HG02642 (cell line): ENCODE results near the gene PRG3.
A peak's percentile ranks its signal among the peaks of the same experiment; 100 is the strongest.

Source experiments
- ATAC-seq: cut with Tn5 transposase; IDR thresholded peaks from one replicate; pipeline ENCODE4 v1.9.1; 2021; ENCODE audit warnings: mild to moderate bottlenecking; ENCODE audit not compliant: unreplicated experiment, poor library complexity

The PRG3 gene

GRCh38 chr11:57380975-57381374, at the start of gene PRG3:
Gene PRG3, minus strand, starts transcription at chr11:57381150. Its CDS starts 442 bp downstream, at chr11:57380708.
- ATAC-seq: no peak

GRCh38 chr11:57429946-57430345, 49.0 kb upstream of the PRG3 start:
- ATAC-seq: no peak

GRCh38 chr11:57428643-57429042, 47.7 kb upstream of the PRG3 start:
- ATAC-seq: no peak

- no peak for ATAC-seq
Measured at GRCh38 chr11:57427727-57428082, 46.8 kb upstream of the PRG3 start.

GRCh38 chr11:57426929-57427726, 46.2 kb upstream of the PRG3 start, which contains the start of gene SLC43A3:
Gene SLC43A3, minus strand, starts transcription at chr11:57427121. Its CDS starts 949 bp downstream, at chr11:57426172.
- peak; percentile 66 for ATAC-seq

GRCh38 chr11:57426439-57426928, 45.5 kb upstream of the PRG3 start:
- no peak for ATAC-seq

GRCh38 chr11:57425565-57426438, 44.9 kb upstream of the PRG3 start:
- no peak for ATAC-seq

GRCh38 chr11:57424792-57425564, 44.0 kb upstream of the PRG3 start:
- peak; percentile 91 for ATAC-seq

- ATAC-seq: no peak
Measured at GRCh38 chr11:57424137-57424791, 43.3 kb upstream of the PRG3 start.

GRCh38 chr11:57422669-57423068, 41.7 kb upstream of the PRG3 start:
- ATAC-seq: no peak

- no peak for ATAC-seq
Measured at GRCh38 chr11:57421805-57422204, 40.9 kb upstream of the PRG3 start.

GRCh38 chr11:57421066-57421465, 40.1 kb upstream of the PRG3 start:
- no peak for ATAC-seq

GRCh38 chr11:57419146-57419545, 38.2 kb upstream of the PRG3 start:
- ATAC-seq: no peak

- ATAC-seq: no peak
Measured at GRCh38 chr11:57418131-57418530, 37.2 kb upstream of the PRG3 start.

GRCh38 chr11:57417056-57417455, 36.1 kb upstream of the PRG3 start:
- ATAC-seq: no peak

- no peak for ATAC-seq
Measured at GRCh38 chr11:57416436-57416835, 35.5 kb upstream of the PRG3 start.

- peak; percentile 47 for ATAC-seq
Measured at GRCh38 chr11:57414612-57415212, 33.8 kb upstream of the PRG3 start.

GRCh38 chr11:57413681-57414080, 32.7 kb upstream of the PRG3 start:
- ATAC-seq: no peak

- no peak for ATAC-seq
Measured at GRCh38 chr11:57410287-57410686, 29.3 kb upstream of the PRG3 start.
